H1 (cell line): ENCODE measurements around the gene IGLL5. TPM values are rescaled to one million over a fixed set of nuclear protein-coding genes. Genes with fewer than 3 reads are reported as not detected.

Experiments used
- CTCF ChIA-PET: fragments of 300-600 bp; sonication (Branson Sonifier 250); formaldehyde crosslinking; loops from one replicate; lab custom pipeline; 2021; ENCODE audit not compliant: partially characterized antibody; lab: Charles Lee
- POLR2A ChIA-PET: fragments of 300-600 bp; sonication (Branson Sonifier 250); formaldehyde crosslinking; loops from one replicate; lab custom pipeline; 2021; ENCODE audit warnings: inconsistent platforms; ENCODE audit not compliant: partially characterized antibody; lab: Charles Lee
- DNase-seq, 2 experiments: peaks; one replicate each; pipeline versions ENCODE4 v3.0.0 to v3.0.0-alpha.2; 2010 to 2022; ENCODE audit warnings: low spot score in 2 of 2, low read depth in 1 of 2, mixed read lengths in 1 of 2
- FAIRE-seq: peaks from 2 replicates; lab custom pipeline; 2011; peaks lifted over from hg19 to GRCh38; lab: Jason Lieb, UNC
- H2AFZ ChIP-seq: 2 replicates; pipeline ENCODE4 v1.8.1; 2012; ENCODE audit warnings: low read length, inconsistent platforms
- H2AK5ac ChIP-seq: 2 replicates; pipeline ENCODE4 v1.6.1; 2013; ENCODE audit warnings: low read depth, low read length
- H2BK120ac ChIP-seq: replicated peaks from 2 replicates; pipeline ENCODE3; 2013; ENCODE audit warnings: low read depth, low read length, inconsistent platforms
- H2BK12ac ChIP-seq: 2 replicates; pipeline ENCODE4 v1.6.1; 2013; ENCODE audit warnings: low read depth, low read length
- H2BK15ac ChIP-seq: 2 replicates; pipeline ENCODE4 v1.6.1; 2013; ENCODE audit warnings: low read length
- H2BK20ac ChIP-seq: 2 replicates; pipeline ENCODE4 v1.6.1; 2013; ENCODE audit warnings: low read length
- H2BK5ac ChIP-seq: 2 replicates; pipeline ENCODE4 v1.6.1; 2013; ENCODE audit warnings: low read depth, low read length
- H3K14ac ChIP-seq: 2 replicates; pipeline ENCODE4 v1.6.1; 2013; ENCODE audit warnings: inconsistent platforms; ENCODE audit not compliant: insufficient read length
- H3K18ac ChIP-seq: 2 replicates; pipeline ENCODE4 v1.6.1; 2013; ENCODE audit warnings: low read length; ENCODE audit errors: extremely low read depth
- H3K23ac ChIP-seq: 2 replicates; pipeline ENCODE4 v1.6.1; 2013; ENCODE audit warnings: inconsistent platforms; ENCODE audit not compliant: insufficient read length
- H3K23me2 ChIP-seq: 2 replicates; pipeline ENCODE4 v1.6.1; 2013; ENCODE audit warnings: low read depth, low read length
- H3K27ac ChIP-seq: 2 replicates; pipeline ENCODE4 v1.6.1; 2011; ENCODE audit warnings: low read depth, low read length, inconsistent platforms
- H3K27me3 ChIP-seq, 4 experiments: replicated peaks in 1 of 4; 1 replicate in 1 of 4; 2 replicates in 3 of 4; pipeline versions ENCODE4 v1.6.1 to v1.8.1; 2011 to 2013; ENCODE audit warnings: low read length in 3 of 4, mild to moderate bottlenecking in 3 of 4, inconsistent platforms in 2 of 4, mixed read lengths in 2 of 4, moderate library complexity in 1 of 4; ENCODE audit not compliant: control insufficient read depth in 3 of 4, insufficient read depth in 3 of 4; ENCODE audit errors: extremely low read depth in 1 of 4
- H3K36me3 ChIP-seq, 4 experiments: 2 replicates each; pipeline versions ENCODE4 v1.6.1 to v1.8.1; 2011 to 2013; ENCODE audit warnings: mild to moderate bottlenecking in 4 of 4, low read length in 3 of 4, moderate library complexity in 2 of 4, control low read depth in 1 of 4, inconsistent platforms in 1 of 4; ENCODE audit not compliant: insufficient read depth in 4 of 4, control insufficient read depth in 2 of 4
- H3K4ac ChIP-seq: replicated peaks from 2 replicates; pipeline ENCODE3; 2013; ENCODE audit warnings: low read length, low read depth, mixed read lengths, inconsistent platforms; ENCODE audit not compliant: insufficient read length
- H3K4me1 ChIP-seq, 4 experiments: replicated peaks in 1 of 4; 1 replicate in 1 of 4; 2 replicates in 3 of 4; pipeline versions ENCODE4 v1.6.1 to v1.8.1; 2011 to 2013; ENCODE audit warnings: low read length in 3 of 4, inconsistent platforms in 2 of 4, mixed read lengths in 1 of 4; ENCODE audit not compliant: insufficient read depth in 4 of 4, control insufficient read depth in 3 of 4
- H3K4me2 ChIP-seq, 2 experiments: 2 replicates each; pipeline versions ENCODE4 v1.6.1 to v1.8.1; 2011 to 2013; ENCODE audit warnings: low read depth in 2 of 2, low read length in 2 of 2, control low read depth in 1 of 2, inconsistent platforms in 1 of 2, mild to moderate bottlenecking in 1 of 2; ENCODE audit not compliant: insufficient read depth in 1 of 2
- H3K4me3 ChIP-seq, 4 experiments: fragments of 200-600, 300-600 bp in 1 of 4; sonication (generic), shearing (Covaris generic), sonication (Bioruptor Twin) in 1 of 4; 2 replicates each; pipeline versions ENCODE4 v1.5.1 to v1.8.1; 2011 to 2016; ENCODE audit warnings: low read length in 4 of 4, low read depth in 3 of 4, control low read depth in 2 of 4, inconsistent platforms in 2 of 4, mild to moderate bottlenecking in 2 of 4, mixed read lengths in 1 of 4, moderate library complexity in 1 of 4; ENCODE audit not compliant: insufficient read depth in 2 of 4; ENCODE audit errors: extremely low read depth in 1 of 4
- H3K56ac ChIP-seq: replicated peaks from 2 replicates; pipeline ENCODE3; 2013; ENCODE audit warnings: low read depth, mild to moderate bottlenecking, mixed read lengths, low read length, inconsistent platforms; ENCODE audit not compliant: insufficient read length
- H3K79me1 ChIP-seq: 2 replicates; pipeline ENCODE4 v1.6.1; 2013; ENCODE audit warnings: low read depth, low read length, control low read depth
- H3K79me2 ChIP-seq, 2 experiments: 2 replicates each; pipeline versions ENCODE4 v1.6.1 to v1.8.1; 2012 to 2013; ENCODE audit warnings: low read length in 2 of 2, mild to moderate bottlenecking in 2 of 2, inconsistent platforms in 1 of 2; ENCODE audit not compliant: insufficient read depth in 2 of 2, control insufficient read depth in 1 of 2
- H3K9ac ChIP-seq, 4 experiments: replicated peaks in 1 of 4; 1 replicate in 1 of 4; 2 replicates in 3 of 4; pipeline versions ENCODE4 v1.6.1 to v1.8.1; 2011 to 2013; ENCODE audit warnings: low read depth in 3 of 4, low read length in 3 of 4, control low read depth in 2 of 4, mild to moderate bottlenecking in 2 of 4, moderate library complexity in 2 of 4, inconsistent platforms in 1 of 4; ENCODE audit errors: extremely low read depth in 1 of 4
- H3K9me3 ChIP-seq, 2 experiments: 2 replicates each; pipeline versions ENCODE4 v1.6.1 to v1.8.1; 2012 to 2013; ENCODE audit warnings: mild to moderate bottlenecking in 2 of 2, moderate library complexity in 2 of 2, control low read depth in 1 of 2, inconsistent platforms in 1 of 2, low read depth in 1 of 2, low read length in 1 of 2, mixed read lengths in 1 of 2; ENCODE audit not compliant: insufficient read depth in 2 of 2
- H4K20me1 ChIP-seq, 2 experiments: replicated peaks in 1 of 2; 2 replicates each; pipeline versions ENCODE3 to v1.8.1; 2011 to 2013; ENCODE audit warnings: inconsistent platforms in 2 of 2, low read length in 2 of 2, mild to moderate bottlenecking in 1 of 2; ENCODE audit not compliant: insufficient read depth in 2 of 2, control insufficient read depth in 1 of 2
- H4K5ac ChIP-seq: 2 replicates; pipeline ENCODE4 v1.6.1; 2013; ENCODE audit warnings: low read length, low read depth, mixed read lengths, inconsistent platforms; ENCODE audit not compliant: insufficient read length
- H4K8ac ChIP-seq: 2 replicates; pipeline ENCODE4 v1.8.0; 2013; ENCODE audit warnings: mild to moderate bottlenecking, moderate library complexity, low read length, inconsistent platforms; ENCODE audit not compliant: insufficient read depth; ENCODE audit errors: extremely low read depth
- H4K91ac ChIP-seq: replicated peaks from 2 replicates; pipeline ENCODE3; 2013; ENCODE audit warnings: low read length, mixed read lengths, inconsistent platforms; ENCODE audit not compliant: insufficient read length
- BACH1 ChIP-seq: IDR thresholded peaks from 2 replicates; pipeline ENCODE4 v1.6.1; 2012; ENCODE audit warnings: low read length, improper control_type of control experiment
- CREB1 ChIP-seq: IDR thresholded peaks from 2 replicates; pipeline ENCODE4 v1.6.1; 2012; ENCODE audit warnings: inconsistent platforms
- SP4 ChIP-seq: IDR thresholded peaks from 2 replicates; pipeline ENCODE4 v1.6.1; 2012; ENCODE audit warnings: low read length, inconsistent platforms
- WGBS, 2 experiments: shearing (Covaris generic) in 1 of 2; methylation state at CpG; one replicate each; pipeline versions ENCODE4 v1.1.6 to v1.1.7; 2013 to 2015; ENCODE audit warnings: low lambda C conversion rate in 2 of 2, mixed read lengths in 2 of 2, inconsistent platforms in 1 of 2, low coverage in 1 of 2, missing lambda C conversion rate in 1 of 2; ENCODE audit not compliant: insufficient replicate concordance in 2 of 2, insufficient coverage in 1 of 2, insufficient read length in 1 of 2; ENCODE audit errors: extremely low coverage in 1 of 2, missing lambda C conversion rate in 1 of 2; 5-methylcytosine and 5-hydroxymethylcytosine counted together
- polyA plus RNA-seq, 7 experiments: library from polyadenylated mRNA; depleted of rRNA in 3 of 7; stranded (reverse) in 5 of 7; unstranded in 2 of 7; fragments of >200 nt in 5 of 7; fragments of 200-250 nt in 2 of 7; gene quantifications; 1 replicate in 5 of 7; 2 replicates in 1 of 7; 4 replicates in 1 of 7; pipeline versions ENCODE4 v1.2.1 to v1.2.3, GENCODE V29; 2011 to 2013; ENCODE audit warnings: missing spikeins in 2 of 7, mixed read lengths in 2 of 7
- total RNA-seq: library from RNA; stranded (reverse); fragmentation: NEBNext Ultra II Directional; extraction: Animal tissue kit (Norgen Biotek cat#: 25700); gene quantifications from 2 replicates; pipeline ENCODE4 v1.2.1, GENCODE V29; 2021

The IGLL5 gene
- total and polyA plus RNA-seq, 2 of the 8 experiments (the other 6 are each of a cell fraction or from before 2014, with no cell fraction given), result not detected

- ChIA-PET CTCF (interaction anchor here (1.2 to 1.3 kb wide), 3 partner anchors 10 to 17 kb away, joined by 3 read pairs; no protein-coding TSS in a partner anchor), POLR2A (no interaction called here)
- H2BK15ac ChIP-seq, result no peak overlapping the region
- no peak overlapping the region for H2BK20ac ChIP-seq
- H3K23me2 ChIP-seq, result no peaks in the 10 kb centered on the region
- no peak overlapping the region for H4K91ac ChIP-seq
- no peak overlapping the region for H3K4me3 ChIP-seq
- H2AK5ac ChIP-seq, result no peak overlapping the region
- H4K5ac ChIP-seq, result no peak overlapping the region
- H2BK5ac ChIP-seq, result no peak overlapping the region
- FAIRE-seq, result no peak
- H3K79me1 ChIP-seq, result no peaks in the 10 kb centered on the region
- no peak for DNase-seq
- no peak overlapping the region for H4K8ac ChIP-seq
- H3K79me2 ChIP-seq, result no peaks in the 10 kb centered on the region
- no peak overlapping the region for H2BK120ac ChIP-seq
- H3K27me3 ChIP-seq, result peaks cover 14 to 42% (median 24%) of the 10 kb centered on the region in 4 experiments
- no peak overlapping the region for H3K4ac ChIP-seq
- no peak overlapping the region for H3K56ac ChIP-seq
- H2BK12ac ChIP-seq, result no peak overlapping the region
- no peaks in the 10 kb centered on the region for H4K20me1 ChIP-seq
- H2AFZ ChIP-seq, result no peak overlapping the region
- H3K4me1 ChIP-seq, result no peaks in the 10 kb centered on the region
- no peaks in the 10 kb centered on the region for H3K36me3 ChIP-seq
- H3K9ac ChIP-seq, result no peak overlapping the region
- no peak overlapping the region for H3K4me2 ChIP-seq
- H3K27ac ChIP-seq, result no peak overlapping the region
- H3K9me3 ChIP-seq, result peaks cover 15 to 42% of the 10 kb centered on the region in 2 experiments; a peak in 3 of 4 replicates
- WGBS, 2 experiments, result 74% methylated on average over 5 of the region's 5 CpGs; no CpG with 5 or more reads in 1 of the 2 experiments
- no peak overlapping the region for H3K18ac ChIP-seq
- H3K23ac ChIP-seq, result no peak overlapping the region
- H3K14ac ChIP-seq, result no peak overlapping the region
- TF ChIP-seq BACH1 (no peak), SP4 (no peak), CREB1 (no peak)
Measured at GRCh38 chr22:22865311-22866072, 22.1 kb upstream of the IGLL5 start.
